ENCODE data around the gene GABRR2.

DNA sequence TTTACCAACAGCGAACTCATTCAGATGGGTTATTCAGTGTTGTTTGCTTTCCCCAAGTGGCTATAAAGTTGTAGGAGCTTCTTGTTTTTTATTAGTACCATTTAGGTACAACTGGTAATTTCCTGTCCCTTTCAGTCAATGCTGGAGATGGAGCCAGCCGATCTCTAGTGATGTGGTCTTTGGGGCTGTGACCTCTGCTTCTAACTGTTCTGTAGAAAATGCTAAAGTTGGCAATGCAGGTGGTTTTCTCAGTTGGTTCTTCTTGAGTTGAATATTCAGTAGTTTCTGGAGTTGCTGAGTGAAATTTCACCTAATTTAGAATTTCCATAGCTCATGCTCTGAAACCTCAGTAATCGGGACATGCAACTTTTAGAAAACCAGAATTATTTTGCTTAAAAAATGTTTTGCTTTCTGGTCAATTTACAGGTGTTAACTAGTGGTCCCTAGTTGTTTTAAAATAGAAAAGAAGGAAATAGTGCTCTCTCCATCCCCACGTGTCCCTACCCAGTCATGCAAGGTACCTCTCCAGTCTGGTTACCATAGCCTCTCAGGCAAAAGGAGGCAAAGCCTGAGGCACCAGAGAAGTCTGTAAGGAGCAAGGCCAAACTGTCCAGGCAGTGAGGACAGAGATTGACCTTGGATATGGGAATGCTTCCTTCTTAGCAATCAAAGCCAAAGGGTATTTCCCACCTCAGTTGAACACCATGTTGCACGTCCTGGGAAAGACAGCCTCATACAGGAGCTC, 70.7 kb downstream of the GABRR2 start:
- TF ChIP-seq CTCF (IDR thresholded peaks at IDR 0.05 in 2 of 3, conservative IDR thresholded peaks at IDR 0.05 in 1 of 3; ENCODE audit: control insufficient read depth in 2 of 3, extremely low read depth in 1 of 3, insufficient read depth in 1 of 3, low read depth in 3 of 3, low read length in 3 of 3), result no peak
- no peak for TF ChIP-seq POLR2A (IDR thresholded peaks at IDR 0.05; ENCODE audit: low read depth, low read length)
- no peak for TF ChIP-seq ZBTB33 (IDR thresholded peaks at IDR 0.05)
- TF ChIP-seq SREBF2 (IDR thresholded peaks at IDR 0.05; ENCODE audit: low read length), result no peak
- no peak for TF ChIP-seq RBBP5 (conservative IDR thresholded peaks at IDR 0.05)
- no peak for TF ChIP-seq ZNF384 (IDR thresholded peaks at IDR 0.05; ENCODE audit: borderline replicate concordance, low read depth, low read length)
- TF ChIP-seq POLR2AphosphoS5 (IDR thresholded peaks at IDR 0.05; ENCODE audit: low read length), result no peak
- TF ChIP-seq CEBPB (IDR thresholded peaks at IDR 0.05; ENCODE audit: borderline replicate concordance in 1 of 2, low read depth in 2 of 2, low read length in 2 of 2), result no peak
- TF ChIP-seq RAD21 (IDR thresholded peaks at IDR 0.05; ENCODE audit: insufficient read depth, low read depth, low read length), result no peak
- no peak for TF ChIP-seq NFYB (IDR thresholded peaks at IDR 0.05; ENCODE audit: insufficient read depth, low read depth, low read length)
- no peak for TF ChIP-seq EZH2 (IDR thresholded peaks at IDR 0.05; ENCODE audit: borderline replicate concordance, control insufficient read depth, low read depth, low read length)
